Astrocyte (in vitro differentiated cells and primary cell): Measurements from ENCODE around the gene IQGAP2.

ENCODE experiments used
- EZH2 ChIP-seq: IDR thresholded peaks from 2 replicates; pipeline ENCODE4 v1.6.1; 2012; ENCODE audit warnings: mild to moderate bottlenecking, low read length, inconsistent platforms; ENCODE audit not compliant: insufficient read depth
- TF ChIP-seq, protein P1 (sequence below): IDR thresholded peaks from 2 replicates; pipeline ENCODE4 v1.5.1; 2011; ENCODE audit warnings: low read depth, mild to moderate bottlenecking, inconsistent platforms, low read length, moderate library complexity; ENCODE audit not compliant: insufficient read depth

DNA sequence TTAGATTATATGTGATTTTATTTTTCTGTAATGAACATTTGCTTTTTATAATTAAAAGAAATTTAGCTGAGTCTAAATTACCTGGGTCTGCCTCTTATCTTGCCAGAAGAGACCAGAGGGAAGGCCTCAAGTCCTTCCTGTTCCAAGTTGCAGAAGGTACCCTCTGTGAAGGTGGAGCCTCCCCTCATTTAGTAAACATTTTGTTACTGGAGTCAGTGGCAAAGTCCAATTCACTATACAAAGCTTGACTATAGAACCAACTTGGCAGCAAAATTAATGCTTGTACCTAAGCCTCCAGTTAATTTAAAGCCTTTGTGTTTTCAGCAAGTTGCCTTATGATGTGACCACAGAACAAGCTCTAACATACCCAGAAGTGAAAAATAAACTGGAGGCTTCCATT lies 270.0 kb downstream of the IQGAP2 start:
- TF ChIP-seq, protein P1, sequence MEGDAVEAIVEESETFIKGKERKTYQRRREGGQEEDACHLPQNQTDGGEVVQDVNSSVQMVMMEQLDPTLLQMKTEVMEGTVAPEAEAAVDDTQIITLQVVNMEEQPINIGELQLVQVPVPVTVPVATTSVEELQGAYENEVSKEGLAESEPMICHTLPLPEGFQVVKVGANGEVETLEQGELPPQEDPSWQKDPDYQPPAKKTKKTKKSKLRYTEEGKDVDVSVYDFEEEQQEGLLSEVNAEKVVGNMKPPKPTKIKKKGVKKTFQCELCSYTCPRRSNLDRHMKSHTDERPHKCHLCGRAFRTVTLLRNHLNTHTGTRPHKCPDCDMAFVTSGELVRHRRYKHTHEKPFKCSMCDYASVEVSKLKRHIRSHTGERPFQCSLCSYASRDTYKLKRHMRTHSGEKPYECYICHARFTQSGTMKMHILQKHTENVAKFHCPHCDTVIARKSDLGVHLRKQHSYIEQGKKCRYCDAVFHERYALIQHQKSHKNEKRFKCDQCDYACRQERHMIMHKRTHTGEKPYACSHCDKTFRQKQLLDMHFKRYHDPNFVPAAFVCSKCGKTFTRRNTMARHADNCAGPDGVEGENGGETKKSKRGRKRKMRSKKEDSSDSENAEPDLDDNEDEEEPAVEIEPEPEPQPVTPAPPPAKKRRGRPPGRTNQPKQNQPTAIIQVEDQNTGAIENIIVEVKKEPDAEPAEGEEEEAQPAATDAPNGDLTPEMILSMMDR = no peak
- no peak for TF ChIP-seq EZH2
